ENCODE measurements around the gene TICAM1. TPM values are rescaled to one million over a fixed set of nuclear protein-coding genes. Genes with fewer than 3 reads are reported as not detected.
"Not testable (repeated sequence)": the region's sequence is repeated elsewhere in the genome, so short reads cannot be mapped to it uniquely, and the experiment has no call there.

The TICAM1 gene
- total RNA-seq, 1 experiment from 2014 or later = 5.2 TPM

- DNase-seq (ENCODE audit: low read depth) = not testable (repeated sequence)
These were observed 26.4 kb downstream of the TICAM1 start for GRCh38 chr19:4805140-4805539.

DNA sequence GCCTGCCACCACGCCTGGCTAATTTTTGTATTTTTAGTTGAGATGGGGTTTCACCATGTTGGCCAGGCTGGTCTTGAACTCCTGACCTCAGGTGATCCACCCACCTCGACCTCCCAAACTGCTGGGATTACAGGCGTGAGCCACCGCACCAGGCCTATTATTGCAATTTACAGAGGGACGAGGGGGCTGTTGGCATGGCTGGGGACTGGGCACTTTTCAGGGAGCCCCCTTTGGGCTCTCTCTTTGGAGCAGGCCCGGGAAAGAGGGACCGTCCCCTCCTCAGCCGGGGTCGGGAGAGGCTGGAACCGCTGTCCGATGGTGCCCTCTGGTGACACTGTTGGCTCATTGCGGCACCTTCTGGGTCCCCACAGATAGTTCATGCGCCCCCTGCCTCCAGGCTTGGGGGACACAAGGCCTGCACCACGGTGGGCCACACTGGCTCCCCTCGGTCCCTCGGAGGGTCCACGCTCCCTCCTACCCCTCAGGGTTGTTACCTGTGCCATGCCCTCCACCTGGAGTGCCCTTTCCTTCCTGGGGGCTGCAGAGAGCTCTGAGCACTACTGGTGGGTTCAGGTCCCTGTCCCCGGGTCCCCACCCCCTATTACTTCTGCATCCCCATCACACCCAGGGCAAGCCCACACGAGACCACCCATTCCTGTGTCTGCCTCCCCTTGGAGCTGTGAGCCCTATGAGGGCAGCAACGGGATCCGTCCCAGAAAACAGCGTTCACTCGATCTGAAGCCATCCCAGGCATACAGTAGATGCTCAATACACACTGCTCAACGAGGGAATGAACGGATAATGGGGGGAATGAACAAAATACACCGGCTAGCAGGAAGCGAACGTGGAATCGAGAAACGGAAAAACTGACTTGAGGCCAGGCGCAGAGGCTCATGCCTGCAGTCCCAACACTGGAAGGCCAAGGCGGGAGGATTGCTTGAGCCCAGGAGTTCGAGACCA is 27.5 kb downstream of the TICAM1 start:
- DNase-seq (ENCODE audit: low read depth) = peak; percentile 40

DNA sequence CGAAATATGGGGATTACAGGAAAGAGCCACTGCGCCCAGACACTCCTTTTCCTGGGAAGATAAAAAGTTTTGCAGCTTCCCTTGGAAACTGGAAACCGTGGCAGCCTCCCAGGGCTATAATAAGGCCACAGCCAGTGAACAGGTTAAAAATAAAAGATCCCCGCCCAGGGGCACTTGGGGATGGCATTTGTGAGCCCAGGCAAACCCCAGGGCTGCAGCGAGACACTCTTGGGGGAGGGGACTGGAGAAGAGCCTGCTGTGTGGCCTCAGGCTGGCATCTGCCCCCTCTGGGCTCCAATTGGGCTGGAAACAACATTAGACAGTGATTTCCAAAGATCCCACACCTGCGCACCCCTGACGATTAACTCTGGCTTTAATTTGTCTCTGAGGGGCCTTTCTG is 28.8 kb downstream of the TICAM1 start:
- DNase-seq (ENCODE audit: low read depth) = no peak

DNA sequence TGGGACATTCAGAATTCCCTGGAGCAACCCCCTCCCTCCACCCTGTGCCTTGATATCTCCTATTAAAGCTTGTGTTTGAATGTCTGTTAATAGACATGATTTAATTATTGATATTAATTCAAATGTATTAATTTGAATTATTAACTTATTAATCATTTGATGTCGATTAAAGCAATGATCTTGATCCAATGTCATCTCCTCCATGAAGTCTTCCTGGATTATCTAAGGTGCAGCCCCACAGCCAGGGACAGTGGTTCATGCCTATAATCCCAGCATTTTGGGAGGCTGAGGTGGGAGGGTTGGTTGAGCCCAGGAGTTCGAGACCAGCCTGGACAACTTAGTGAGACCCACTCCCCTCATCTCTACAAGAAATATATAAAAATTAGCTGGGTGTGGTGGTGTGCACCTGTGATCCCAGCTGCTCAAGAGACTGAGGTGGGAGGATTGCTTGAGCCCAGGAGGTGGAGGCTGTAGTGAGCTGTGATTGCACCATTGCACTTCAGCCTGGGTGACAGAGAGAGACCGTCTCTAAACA is 30.4 kb downstream of the TICAM1 start:
- no peak for DNase-seq (ENCODE audit: low read depth)

DNA sequence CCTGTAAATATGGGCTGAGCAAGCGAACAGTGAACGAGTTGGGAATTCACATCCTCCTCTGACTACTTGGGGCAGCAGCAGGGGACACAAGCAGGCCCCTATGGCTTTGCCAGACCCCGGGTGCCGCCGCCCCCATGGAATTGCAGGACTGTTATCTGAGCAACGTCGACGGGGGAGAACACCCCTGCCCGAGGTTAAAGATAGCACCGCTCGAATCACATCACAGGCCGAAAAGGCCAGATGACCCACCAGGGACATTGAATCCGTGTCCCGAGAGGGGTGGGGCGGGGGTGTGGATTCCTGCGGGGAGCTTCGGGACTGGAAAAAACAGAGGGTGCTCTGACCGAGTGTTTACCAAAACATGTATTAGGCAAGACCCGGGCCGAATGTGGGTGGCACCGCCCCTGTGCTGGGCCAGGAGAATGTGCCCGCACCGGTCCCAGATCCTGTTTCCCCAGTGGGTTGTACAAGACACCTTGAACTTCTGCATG is 30.9 kb downstream of the TICAM1 start:
- DNase-seq (ENCODE audit: low read depth) = no peak

DNA sequence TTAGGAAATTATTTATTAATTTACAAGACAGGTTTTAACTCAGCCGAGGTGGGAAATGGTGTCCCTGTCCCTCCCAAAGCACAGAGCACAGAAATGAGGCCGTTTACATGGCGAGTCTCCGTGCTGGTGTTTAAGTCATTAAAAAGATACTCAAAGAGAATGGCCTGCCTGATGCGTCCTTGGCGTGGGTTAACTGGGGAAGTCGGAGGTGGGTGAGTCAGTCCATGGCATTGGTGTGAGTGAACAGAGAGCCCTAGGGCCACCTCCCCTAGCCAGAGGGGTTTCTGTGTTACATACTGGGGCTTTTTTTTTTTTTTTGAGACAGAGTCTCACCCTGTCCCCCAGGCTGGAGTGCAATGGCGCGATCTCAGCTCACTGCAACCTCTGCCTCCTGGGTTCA is 36.1 kb downstream of the TICAM1 start:
- no peak for DNase-seq (ENCODE audit: low read depth)

DNA sequence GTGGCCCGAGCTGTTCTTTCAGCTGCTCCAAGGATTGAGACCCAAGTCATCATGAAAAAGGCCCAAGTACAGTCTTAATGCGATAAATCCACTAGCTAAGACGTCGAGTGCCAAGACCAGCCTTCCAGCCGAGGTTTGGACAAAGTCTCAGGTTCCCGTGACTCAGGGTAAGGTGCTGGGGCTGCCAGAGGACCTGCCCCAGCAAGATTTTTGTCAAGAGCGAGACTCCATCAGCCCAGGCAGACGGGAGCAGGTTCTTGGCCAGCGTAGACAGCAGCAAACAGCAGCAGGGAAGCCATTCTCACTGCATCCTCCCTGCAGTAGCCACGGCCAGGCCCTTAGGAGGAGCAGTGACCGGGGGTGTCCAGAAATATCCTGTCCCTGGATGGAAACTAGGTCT is 36.5 kb downstream of the TICAM1 start:
- no peak for DNase-seq (ENCODE audit: low read depth)

- not testable (repeated sequence) for DNase-seq (ENCODE audit: low read depth)
These were observed 38.2 kb downstream of the TICAM1 start for GRCh38 chr19:4793278-4793677.

- DNase-seq (ENCODE audit: low read depth) = not testable (repeated sequence)
These were observed 38.7 kb downstream of the TICAM1 start for GRCh38 chr19:4792866-4793195.

- not testable (repeated sequence) for DNase-seq (ENCODE audit: low read depth)
These were observed 39.3 kb downstream of the TICAM1 start for GRCh38 chr19:4792019-4792865.

DNA sequence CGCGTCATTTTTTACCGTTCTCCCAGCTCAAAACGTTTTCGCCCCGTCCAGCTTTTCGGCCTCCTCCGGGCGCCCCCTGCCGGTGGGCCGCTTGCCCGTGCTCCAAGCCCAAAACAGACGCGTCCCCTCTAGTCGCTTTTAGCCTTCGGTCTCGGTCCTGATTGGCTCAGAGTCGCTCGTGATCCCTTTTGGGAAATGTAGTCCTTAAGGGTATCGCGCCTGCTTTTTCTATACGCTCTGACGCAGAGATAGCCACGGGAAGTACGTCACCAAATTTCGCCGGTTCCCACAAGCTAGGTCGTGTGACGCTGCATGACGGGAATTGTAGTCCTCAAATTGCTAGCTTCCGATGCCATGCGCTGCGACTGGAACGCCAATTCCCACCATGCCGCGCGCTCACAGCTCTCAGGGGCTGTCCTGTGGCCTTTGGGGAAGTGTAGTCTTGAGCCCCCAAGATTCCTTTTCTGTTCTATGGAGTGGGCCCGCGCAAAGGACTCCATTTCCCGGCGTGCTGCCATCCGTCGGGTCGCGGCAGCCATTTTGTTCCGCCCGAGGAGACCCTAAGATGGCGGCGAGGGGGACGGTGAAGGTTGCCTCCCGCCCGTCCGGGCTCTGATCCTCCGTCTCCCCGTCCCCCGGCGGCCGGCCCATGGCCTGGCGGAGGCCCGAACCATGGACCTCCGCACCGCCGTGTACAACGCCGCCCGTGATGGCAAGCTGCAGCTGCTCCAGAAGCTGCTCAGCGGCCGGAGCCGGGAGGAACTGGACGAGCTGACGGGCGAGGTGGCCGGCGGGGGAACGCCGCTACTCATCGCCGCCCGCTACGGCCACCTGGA is 40.1 kb downstream of the TICAM1 start, which contains the start of gene FEM1A:
TSS of gene FEM1A (plus strand) at position 552 of the 836 bp plus-strand sequence. CDS start at position 673, 121 bp downstream.
- peak; percentile 100 for DNase-seq (ENCODE audit: low read depth)

DNA sequence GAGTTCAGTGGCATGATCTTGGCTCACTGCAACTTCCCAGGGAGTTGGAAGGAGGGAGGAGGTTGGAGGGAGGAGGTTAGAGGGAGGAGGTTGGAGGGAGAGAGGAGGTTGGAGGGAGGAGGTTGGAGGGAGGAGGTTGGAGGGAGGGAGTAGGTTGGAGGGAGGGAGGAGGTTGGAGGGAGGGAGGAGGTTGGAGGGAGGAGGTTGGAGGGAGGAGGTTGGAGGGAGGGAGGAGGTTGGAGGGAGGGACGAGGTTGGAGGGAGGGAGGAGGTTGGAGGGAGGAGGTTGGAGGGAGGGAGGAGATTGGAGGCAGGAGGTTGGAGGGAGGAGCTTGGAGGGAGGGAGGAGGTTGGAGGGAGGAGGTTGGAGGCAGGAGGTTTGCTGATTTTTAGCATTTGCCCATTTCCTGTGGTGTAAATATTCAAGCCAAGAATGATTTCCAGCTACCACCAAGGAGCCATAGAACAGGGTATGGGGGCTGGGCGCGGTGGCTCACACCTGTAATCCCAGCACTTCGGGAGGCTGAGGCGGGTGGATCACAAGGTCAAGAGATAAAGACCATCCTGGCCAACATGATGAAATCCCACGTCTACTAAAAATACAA is 45.0 kb downstream of the TICAM1 start:
- DNase-seq (ENCODE audit: low read depth) = not testable (repeated sequence)

- no peak for DNase-seq (ENCODE audit: low read depth)
These were observed 49.7 kb downstream of the TICAM1 start for GRCh38 chr19:4781801-4782200.

GRCh38 chr19:4780860-4781259 is 50.7 kb downstream of the TICAM1 start:
- DNase-seq (ENCODE audit: low read depth) = no peak

GRCh38 chr19:4778124-4778523 is 53.4 kb downstream of the TICAM1 start:
- DNase-seq (ENCODE audit: low read depth) = not testable (repeated sequence)

DNA sequence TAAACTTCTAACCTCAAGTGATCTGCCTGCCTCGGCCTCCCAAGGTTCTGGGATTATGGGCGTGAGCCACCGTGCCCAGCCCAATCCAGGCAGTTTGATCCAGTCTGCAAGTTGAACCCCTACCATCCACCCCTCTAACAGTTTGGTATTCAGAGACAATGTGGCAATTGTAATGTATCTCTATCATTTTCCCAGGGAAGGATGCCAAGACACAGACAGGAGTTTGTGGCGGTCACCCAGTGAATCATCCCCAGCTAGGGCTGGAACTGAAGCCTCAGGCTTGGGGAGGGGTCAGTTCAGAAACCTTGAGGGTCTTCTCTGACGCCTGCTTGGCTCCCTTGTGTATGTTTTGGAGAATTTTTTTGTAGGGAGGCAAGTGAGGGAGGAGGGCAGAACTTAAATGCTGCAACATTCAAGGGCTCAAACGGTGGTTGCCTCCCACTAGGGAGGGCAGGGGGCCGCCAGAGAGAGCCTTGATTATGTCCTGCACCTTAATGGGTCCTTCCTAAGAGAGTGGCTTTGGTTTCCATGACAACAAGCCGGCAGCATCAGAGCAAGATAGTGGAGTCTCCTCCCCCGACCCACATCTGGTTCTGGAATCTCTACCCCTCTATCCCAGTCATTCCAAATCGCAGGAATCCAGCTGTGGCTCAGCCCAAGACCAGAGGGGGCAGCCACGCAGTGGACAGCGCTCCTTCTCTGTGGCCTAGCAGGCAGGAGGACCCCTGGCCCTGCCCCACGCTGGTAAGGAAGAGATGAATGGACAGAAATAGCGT is 54.9 kb downstream of the TICAM1 start:
- DNase-seq (ENCODE audit: low read depth) = peak; percentile 60

DNA sequence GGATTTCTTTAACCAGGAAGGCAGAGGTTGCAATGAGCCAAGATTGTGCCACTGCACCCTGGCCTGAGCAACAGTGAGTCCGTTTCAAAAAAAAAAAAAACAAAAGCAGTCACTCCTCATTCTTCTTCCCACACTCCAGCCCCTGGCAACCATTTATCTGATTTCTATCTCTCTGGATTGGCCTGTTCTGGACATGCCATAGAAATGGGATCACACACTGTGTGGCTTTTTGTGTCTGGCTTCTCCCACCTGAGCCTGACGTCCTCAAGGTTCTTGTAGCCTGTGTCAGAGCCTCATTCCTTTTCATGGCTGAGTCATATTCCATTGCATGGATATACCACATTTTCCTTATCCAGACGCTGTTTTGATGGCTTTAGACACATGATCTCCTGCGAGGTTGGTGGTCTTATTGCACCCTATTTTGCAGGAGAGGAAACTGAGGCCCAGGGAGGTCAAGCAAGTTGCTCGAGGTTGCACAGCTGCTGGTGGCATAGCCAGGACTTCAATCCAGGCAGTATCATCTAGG is 55.8 kb downstream of the TICAM1 start:
- peak; percentile 27 for DNase-seq (ENCODE audit: low read depth)

- DNase-seq (ENCODE audit: low read depth) = no peak
These were observed 57.4 kb downstream of the TICAM1 start for GRCh38 chr19:4774136-4774535.

GRCh38 chr19:4773047-4773640 is 58.4 kb downstream of the TICAM1 start:
- DNase-seq (ENCODE audit: low read depth) = no peak

All from M059J (cell line).